Measurements from ENCODE around the gene ZBED5. TPM values are rescaled to one million over a fixed set of nuclear protein-coding genes. Genes with fewer than 3 reads are reported as not detected.

ZBED5 gene
- polyA plus RNA-seq, 3 donors, result 8.1 to 45.8 (median 10.3) TPM

DNA sequence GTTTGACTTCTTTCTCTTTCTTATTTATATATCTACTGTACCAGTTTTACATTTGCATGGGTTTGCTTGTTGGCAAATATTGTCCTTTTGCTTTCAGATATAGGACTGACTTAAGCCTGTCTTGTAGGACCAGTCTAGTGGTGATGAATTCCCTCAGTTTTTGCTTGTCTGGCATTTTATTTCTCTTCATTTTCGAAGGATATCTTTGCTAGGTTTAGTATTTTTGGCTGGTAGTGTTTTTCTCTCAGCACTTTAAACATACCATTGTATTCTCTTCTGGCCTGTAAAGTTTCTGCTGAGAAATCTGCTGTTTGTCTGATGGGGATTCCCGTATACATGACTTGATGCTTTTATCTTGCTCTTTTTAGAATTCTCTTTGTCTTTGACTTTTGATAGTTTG lies 14.2 kb upstream of the ZBED5 start:
- TF ChIP-seq, protein P1, sequence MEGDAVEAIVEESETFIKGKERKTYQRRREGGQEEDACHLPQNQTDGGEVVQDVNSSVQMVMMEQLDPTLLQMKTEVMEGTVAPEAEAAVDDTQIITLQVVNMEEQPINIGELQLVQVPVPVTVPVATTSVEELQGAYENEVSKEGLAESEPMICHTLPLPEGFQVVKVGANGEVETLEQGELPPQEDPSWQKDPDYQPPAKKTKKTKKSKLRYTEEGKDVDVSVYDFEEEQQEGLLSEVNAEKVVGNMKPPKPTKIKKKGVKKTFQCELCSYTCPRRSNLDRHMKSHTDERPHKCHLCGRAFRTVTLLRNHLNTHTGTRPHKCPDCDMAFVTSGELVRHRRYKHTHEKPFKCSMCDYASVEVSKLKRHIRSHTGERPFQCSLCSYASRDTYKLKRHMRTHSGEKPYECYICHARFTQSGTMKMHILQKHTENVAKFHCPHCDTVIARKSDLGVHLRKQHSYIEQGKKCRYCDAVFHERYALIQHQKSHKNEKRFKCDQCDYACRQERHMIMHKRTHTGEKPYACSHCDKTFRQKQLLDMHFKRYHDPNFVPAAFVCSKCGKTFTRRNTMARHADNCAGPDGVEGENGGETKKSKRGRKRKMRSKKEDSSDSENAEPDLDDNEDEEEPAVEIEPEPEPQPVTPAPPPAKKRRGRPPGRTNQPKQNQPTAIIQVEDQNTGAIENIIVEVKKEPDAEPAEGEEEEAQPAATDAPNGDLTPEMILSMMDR (IDR thresholded peaks at IDR 0.05), result no peak
- Histone ChIP-seq H3K4me1 (ENCODE audit: control insufficient read depth in 1 of 2, insufficient read depth in 2 of 2, low read length in 2 of 2) (peaks cover 0 to 2% of the 10 kb centered on the region in 2 donors), H3K4me3 (replicated peaks in 1 of 3; ENCODE audit: low read depth in 2 of 3, low read length in 3 of 3) (no peak overlapping the region), H3K79me2 (ENCODE audit: insufficient read depth, low read length) (no peaks in the 10 kb centered on the region), H3K9ac (ENCODE audit: insufficient read depth, low read length, poor library complexity, severe bottlenecking) (no peak overlapping the region), H3K36me3 (replicated peaks in 1 of 2; ENCODE audit: control insufficient read depth in 1 of 2, insufficient read depth in 2 of 2, low read length in 2 of 2) (no peaks in the 10 kb centered on the region), H3K27ac (ENCODE audit: low read depth in 1 of 2, low read length in 2 of 2) (no peak overlapping the region), H4K20me1 (ENCODE audit: insufficient read depth, low read length) (no peaks in the 10 kb centered on the region), H3K4me2 (replicated peaks; ENCODE audit: extremely low read depth, low read length, poor library complexity, severe bottlenecking) (no peak overlapping the region), H2AFZ (ENCODE audit: insufficient read depth, low read depth, low read length, poor library complexity, severe bottlenecking) (no peak overlapping the region), H3K9me3 (replicated peaks in 1 of 2; ENCODE audit: control insufficient read depth in 1 of 2, insufficient read depth in 1 of 2, low read length in 2 of 2) (peaks cover 19% of the 10 kb centered on the region in 2 donors), H3K27me3 (ENCODE audit: control insufficient read depth in 2 of 2, insufficient read depth in 2 of 2, low read length in 2 of 2) (no peaks in the 10 kb centered on the region)
- no peak for DNase-seq
- Mint-ChIP-seq H3K4me1 (peaks cover 7% of the 10 kb centered on the region), H3K27ac (peak overlapping the region in 2 of 7 donors; percentile 30 to 67), H3K9me3 (peaks cover 16 to 32% (median 26%) of the 10 kb centered on the region in 7 donors), H3K4me3 (no peak overlapping the region), H3K36me3 (peaks cover 4 to 22% of the 10 kb centered on the region in 2 donors), H3K27me3 (ENCODE audit: low read depth in 3 of 3) (peaks cover 0 to 4% (median 0%) of the 10 kb centered on the region in 3 donors)
- intact Hi-C loops (cut with micrococcal nuclease), result loop anchor here in 1 of 2 donors (10.0 kb wide), 1 partner anchor 153 kb away; no protein-coding TSS in a partner anchor
- no CpG with 5 or more reads among the region's 2 CpGs for WGBS (ENCODE audit: insufficient coverage)

DNA sequence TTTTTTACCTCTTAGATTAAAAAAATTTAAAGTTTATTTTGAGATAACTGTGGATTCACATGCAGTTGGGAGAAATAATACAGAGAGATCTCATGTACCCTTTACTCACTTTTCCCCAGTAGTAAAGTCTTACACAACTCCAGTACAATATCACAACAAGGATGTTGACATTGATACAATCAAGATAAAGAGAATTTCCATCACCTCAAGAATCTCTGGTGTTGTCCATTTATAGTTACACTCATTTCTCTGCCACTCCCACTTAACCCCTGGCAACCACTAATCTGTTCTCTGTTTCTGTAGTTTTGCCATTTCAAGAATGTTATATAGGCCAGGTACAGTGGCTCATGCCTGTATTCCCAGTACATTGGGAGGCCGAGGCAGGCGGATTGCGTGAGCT lies 10.5 kb upstream of the ZBED5 start:
- WGBS (ENCODE audit: insufficient coverage), result no CpG with 5 or more reads among the region's 3 CpGs
- H4K20me1 ChIP-seq (ENCODE audit: insufficient read depth, low read length), result no peaks in the 10 kb centered on the region
- H3K9ac ChIP-seq (ENCODE audit: insufficient read depth, low read length, poor library complexity, severe bottlenecking), result no peak overlapping the region
- peaks cover 0 to 2% of the 10 kb centered on the region in 2 donors for H3K4me1 ChIP-seq (ENCODE audit: control insufficient read depth in 1 of 2, insufficient read depth in 2 of 2, low read length in 2 of 2)
- Mint-ChIP-seq H3K9me3 (peaks cover 12 to 24% (median 21%) of the 10 kb centered on the region in 7 donors), H3K27me3 (ENCODE audit: low read depth in 3 of 3) (peaks cover 0 to 8% (median 2%) of the 10 kb centered on the region in 3 donors), H3K4me3 (no peak overlapping the region), H3K36me3 (peaks cover 1 to 18% of the 10 kb centered on the region in 2 donors), H3K4me1 (peaks cover 12% of the 10 kb centered on the region), H3K27ac (peak overlapping the region in 1 of 7 donors; percentile 28)
- no peaks in the 10 kb centered on the region for H3K79me2 ChIP-seq (ENCODE audit: insufficient read depth, low read length)
- no peak for DNase-seq
- no peaks in the 10 kb centered on the region for H3K36me3 ChIP-seq (replicated peaks in 1 of 2; ENCODE audit: control insufficient read depth in 1 of 2, insufficient read depth in 2 of 2, low read length in 2 of 2)
- no peak overlapping the region for H2AFZ ChIP-seq (ENCODE audit: insufficient read depth, low read depth, low read length, poor library complexity, severe bottlenecking)
- peaks cover 10 to 15% of the 10 kb centered on the region in 2 donors for H3K9me3 ChIP-seq (replicated peaks in 1 of 2; ENCODE audit: control insufficient read depth in 1 of 2, insufficient read depth in 1 of 2, low read length in 2 of 2)
- H3K27ac ChIP-seq (ENCODE audit: low read depth in 1 of 2, low read length in 2 of 2), result no peak overlapping the region
- intact Hi-C loops (cut with micrococcal nuclease), result no loop called here
- H3K4me2 ChIP-seq (replicated peaks; ENCODE audit: extremely low read depth, low read length, poor library complexity, severe bottlenecking), result no peak overlapping the region
- TF ChIP-seq, protein P1 (IDR thresholded peaks at IDR 0.05), result no peak
- H3K4me3 ChIP-seq (replicated peaks in 1 of 3; ENCODE audit: low read depth in 2 of 3, low read length in 3 of 3), result no peak overlapping the region
- H3K27me3 ChIP-seq (ENCODE audit: control insufficient read depth in 2 of 2, insufficient read depth in 2 of 2, low read length in 2 of 2), result no peaks in the 10 kb centered on the region

Measured in CD14-positive monocyte (primary cell).